HUES6 (cell line): ENCODE data around the gene EPC1.
"Not testable (repeated sequence)": the region's sequence is repeated elsewhere in the genome, so short reads cannot be mapped to it uniquely, and the experiment has no call there.

Experiments used
- H3K27ac ChIP-seq: 2 replicates; pipeline ENCODE4 v1.7.0; 2013; ENCODE audit warnings: low read depth, mild to moderate bottlenecking, low read length, inconsistent platforms
- H3K27me3 ChIP-seq: 2 replicates; pipeline ENCODE4 v1.6.1; 2013; ENCODE audit warnings: low read length; ENCODE audit not compliant: control insufficient read depth, insufficient read depth
- H3K36me3 ChIP-seq: 2 replicates; pipeline ENCODE4 v1.6.1; 2013; ENCODE audit warnings: low read length; ENCODE audit not compliant: control insufficient read depth, insufficient read depth
- H3K4me1 ChIP-seq: 2 replicates; pipeline ENCODE4 v1.6.1; 2013; ENCODE audit warnings: low read length; ENCODE audit not compliant: control insufficient read depth, insufficient read depth
- H3K4me3 ChIP-seq: 2 replicates; pipeline ENCODE4 v1.5.1; 2013; ENCODE audit warnings: low read depth, low read length
- H3K9ac ChIP-seq: one replicate; pipeline ENCODE4 v1.6.1; 2013; ENCODE audit warnings: mild to moderate bottlenecking, low read length
- H3K9me3 ChIP-seq: 2 replicates; pipeline ENCODE4 v1.6.1; 2013; ENCODE audit warnings: low read depth, low read length; ENCODE audit not compliant: control insufficient read depth, insufficient read depth

EPC1 gene

DNA sequence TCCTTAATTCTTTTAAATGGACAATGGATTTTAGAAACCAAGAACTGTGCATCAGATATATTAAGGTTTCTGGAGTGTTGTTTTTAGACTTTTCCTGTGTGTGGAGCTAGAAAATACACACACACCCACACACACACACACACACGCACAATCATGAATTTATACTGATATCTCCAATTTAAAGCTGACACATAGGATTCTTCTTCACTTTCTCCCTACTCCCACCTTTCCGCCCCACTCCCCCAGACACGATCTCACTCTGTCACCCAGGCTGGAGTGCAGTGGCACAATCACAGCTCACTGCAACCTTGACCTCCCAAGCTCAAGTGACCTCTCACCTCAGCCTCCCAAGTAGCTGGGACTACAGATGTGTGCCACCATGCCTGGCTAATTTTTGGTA is 100.3 kb downstream of the EPC1 start:
- H3K27me3 ChIP-seq: no peaks in the 10 kb centered on the region
- no peaks in the 10 kb centered on the region for H3K4me1 ChIP-seq
- H3K27ac ChIP-seq: no peak overlapping the region
- H3K9me3 ChIP-seq: no peaks in the 10 kb centered on the region
- no peak overlapping the region for H3K9ac ChIP-seq
- no peak overlapping the region for H3K4me3 ChIP-seq
- H3K36me3 ChIP-seq: no peaks in the 10 kb centered on the region

DNA sequence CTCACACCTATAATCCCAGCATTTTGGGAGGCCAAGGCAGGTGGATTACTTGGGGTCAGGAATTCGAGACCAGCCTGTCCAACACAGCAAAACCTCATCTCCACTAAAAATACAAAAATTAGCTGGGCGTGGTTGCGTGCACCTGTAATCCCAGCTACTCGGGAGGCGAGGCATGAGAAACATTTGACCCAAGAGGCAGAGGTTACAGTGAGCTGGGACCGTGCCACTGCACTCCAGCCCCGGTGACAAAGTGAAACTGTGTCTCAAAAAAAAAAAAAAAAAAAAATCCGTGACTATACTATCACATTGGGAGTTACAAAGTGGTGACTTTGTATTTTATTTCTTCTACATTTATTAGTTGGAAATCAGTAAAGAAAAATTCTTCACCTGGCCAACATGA is 101.2 kb downstream of the EPC1 start:
- Histone ChIP-seq H3K27me3 (no peaks in the 10 kb centered on the region), H3K4me3 (no peak overlapping the region), H3K9ac (no peak overlapping the region), H3K27ac (no peak overlapping the region), H3K9me3 (no peaks in the 10 kb centered on the region), H3K4me1 (no peaks in the 10 kb centered on the region), H3K36me3 (no peaks in the 10 kb centered on the region)

DNA sequence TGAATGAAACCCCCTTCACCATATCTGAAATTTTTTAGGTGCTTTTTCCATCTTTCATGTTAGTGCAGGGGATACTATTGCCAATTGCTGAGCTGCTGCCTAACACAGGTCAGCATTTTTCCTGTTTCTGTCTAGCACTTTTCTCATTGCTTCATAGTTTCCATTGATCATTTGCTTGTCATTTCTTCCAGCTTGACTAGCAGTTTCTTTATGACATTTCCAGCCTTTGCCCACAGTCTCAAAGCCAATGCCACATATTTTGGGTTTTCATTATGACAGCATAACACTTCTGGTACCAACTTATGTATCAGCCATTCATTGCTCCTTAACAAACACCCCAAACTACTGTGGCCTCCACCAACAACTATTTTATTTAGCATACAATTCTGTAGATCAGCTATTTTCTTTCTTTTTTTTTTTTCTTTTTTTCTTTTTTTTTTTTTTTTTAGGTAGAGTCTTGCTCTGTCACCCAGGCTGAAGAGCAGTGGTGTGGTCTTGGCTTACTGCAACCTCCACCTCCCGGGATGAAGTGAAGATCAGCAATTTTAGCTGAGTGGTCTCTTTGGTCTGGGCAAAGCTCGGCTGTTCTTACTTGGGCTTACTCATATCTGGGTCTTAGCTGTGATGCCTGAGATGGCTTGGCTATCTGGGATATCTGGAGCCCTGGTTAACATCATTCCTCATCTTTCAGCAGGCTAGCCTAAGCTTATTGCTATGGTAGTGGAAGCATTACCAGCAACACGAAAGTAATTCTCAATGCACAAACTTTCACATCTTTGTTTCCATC is 102.3 kb downstream of the EPC1 start:
- Histone ChIP-seq H3K27ac (no peak overlapping the region), H3K9ac (no peak overlapping the region), H3K9me3 (no peaks in the 10 kb centered on the region), H3K4me1 (no peaks in the 10 kb centered on the region), H3K4me3 (no peak overlapping the region), H3K36me3 (no peaks in the 10 kb centered on the region), H3K27me3 (no peaks in the 10 kb centered on the region)

DNA sequence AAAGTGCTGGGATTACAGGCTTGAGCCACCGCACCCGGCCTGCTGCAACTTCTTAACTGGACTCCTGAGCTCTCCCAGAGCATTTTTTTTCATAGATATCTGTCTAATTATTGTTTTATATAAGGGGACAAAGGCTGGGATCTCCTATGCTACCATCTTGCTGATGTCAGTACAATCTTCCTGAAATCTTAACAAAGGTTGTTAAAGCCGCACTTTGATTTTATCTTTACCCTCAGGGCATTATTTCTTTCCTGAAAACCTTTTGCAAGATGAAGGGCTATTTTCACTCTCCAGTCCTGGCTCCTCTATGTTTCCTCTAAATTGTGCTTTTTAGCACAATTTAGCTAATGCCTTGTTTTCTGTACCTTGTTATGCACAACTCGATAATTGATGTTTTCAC is 102.9 kb downstream of the EPC1 start:
- Histone ChIP-seq H3K27ac (no peak overlapping the region), H3K27me3 (no peaks in the 10 kb centered on the region), H3K9ac (no peak overlapping the region)

DNA sequence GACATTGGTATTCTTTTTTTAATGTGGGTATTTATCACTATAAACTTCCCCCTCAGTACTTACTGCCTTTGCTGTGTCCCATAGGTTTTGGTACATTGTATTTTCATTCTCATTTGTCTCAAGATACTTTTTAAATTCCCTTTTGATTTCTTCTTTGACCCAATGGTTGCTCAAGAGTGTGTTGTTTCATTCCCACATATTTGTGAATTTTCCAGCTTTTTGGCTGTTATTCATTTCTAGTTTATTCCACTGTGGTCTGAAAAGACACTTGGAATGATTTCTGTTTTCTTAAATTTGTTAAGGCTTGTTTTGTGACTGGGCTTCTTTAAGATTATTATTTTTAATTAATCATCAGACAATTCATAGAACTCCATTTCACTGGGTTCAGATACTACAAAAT is 105.0 kb downstream of the EPC1 start:
- H3K27ac ChIP-seq: no peak overlapping the region

More for the DNA sequence above, 102.9 kb downstream of the EPC1 start:
- H3K4me1 ChIP-seq: no peaks in the 10 kb centered on the region
- H3K9me3 ChIP-seq: no peaks in the 10 kb centered on the region
- H3K4me3 ChIP-seq: no peak overlapping the region
- H3K36me3 ChIP-seq: no peaks in the 10 kb centered on the region

DNA sequence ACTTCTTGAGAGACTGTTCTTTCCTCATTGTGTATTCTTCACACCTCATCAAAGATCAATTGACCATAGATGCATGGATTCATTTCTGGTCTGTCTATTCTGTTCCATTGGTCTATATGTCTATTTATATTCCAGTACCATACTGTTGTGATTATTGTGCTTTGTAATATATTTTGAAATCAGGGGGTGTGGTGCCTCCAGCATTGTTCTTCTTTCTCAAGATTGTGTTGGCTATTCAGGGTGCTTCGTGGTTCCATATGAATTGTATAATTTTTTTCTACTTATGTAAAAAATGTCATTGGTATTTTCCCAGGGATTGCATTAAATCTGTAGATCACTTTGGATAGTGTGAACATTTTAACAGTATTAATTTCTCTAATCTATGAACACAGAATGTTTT is 106.5 kb downstream of the EPC1 start:
- H3K27me3 ChIP-seq: no peaks in the 10 kb centered on the region
- no peak overlapping the region for H3K27ac ChIP-seq
- no peaks in the 10 kb centered on the region for H3K9me3 ChIP-seq
- H3K36me3 ChIP-seq: no peaks in the 10 kb centered on the region
- H3K4me1 ChIP-seq: no peaks in the 10 kb centered on the region
- H3K4me3 ChIP-seq: no peak overlapping the region
- no peak overlapping the region for H3K9ac ChIP-seq

More for the DNA sequence above, 105.0 kb downstream of the EPC1 start:
- H3K9ac ChIP-seq: no peak overlapping the region
- no peak overlapping the region for H3K4me3 ChIP-seq
- H3K36me3 ChIP-seq: no peaks in the 10 kb centered on the region
- no peaks in the 10 kb centered on the region for H3K27me3 ChIP-seq
- no peaks in the 10 kb centered on the region for H3K9me3 ChIP-seq
- no peaks in the 10 kb centered on the region for H3K4me1 ChIP-seq

DNA sequence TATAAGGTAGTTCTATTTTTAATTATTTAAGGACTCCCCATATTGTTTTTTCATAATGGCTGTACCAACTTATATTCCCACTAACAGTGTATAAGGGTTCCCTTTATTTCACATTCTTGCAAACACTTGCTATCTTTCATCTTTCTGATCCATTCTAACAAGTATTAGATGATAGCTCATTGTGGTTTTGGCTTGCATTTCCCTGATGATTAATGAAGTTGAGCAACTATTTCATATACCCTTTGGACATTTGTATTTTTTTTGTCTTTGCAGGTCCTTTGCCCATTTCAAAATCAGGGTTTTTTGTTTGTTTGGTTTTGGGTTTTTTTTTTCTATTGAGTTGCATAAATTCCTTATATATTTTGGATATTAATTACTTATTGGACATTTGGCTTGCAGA is 107.2 kb downstream of the EPC1 start:
- Histone ChIP-seq H3K36me3 (no peaks in the 10 kb centered on the region), H3K9ac (no peak overlapping the region), H3K27me3 (no peaks in the 10 kb centered on the region), H3K9me3 (peaks cover 2% of the 10 kb centered on the region; the same call in 1 of the 2 replicates), H3K27ac (no peak overlapping the region), H3K4me3 (no peak overlapping the region), H3K4me1 (no peaks in the 10 kb centered on the region)

DNA sequence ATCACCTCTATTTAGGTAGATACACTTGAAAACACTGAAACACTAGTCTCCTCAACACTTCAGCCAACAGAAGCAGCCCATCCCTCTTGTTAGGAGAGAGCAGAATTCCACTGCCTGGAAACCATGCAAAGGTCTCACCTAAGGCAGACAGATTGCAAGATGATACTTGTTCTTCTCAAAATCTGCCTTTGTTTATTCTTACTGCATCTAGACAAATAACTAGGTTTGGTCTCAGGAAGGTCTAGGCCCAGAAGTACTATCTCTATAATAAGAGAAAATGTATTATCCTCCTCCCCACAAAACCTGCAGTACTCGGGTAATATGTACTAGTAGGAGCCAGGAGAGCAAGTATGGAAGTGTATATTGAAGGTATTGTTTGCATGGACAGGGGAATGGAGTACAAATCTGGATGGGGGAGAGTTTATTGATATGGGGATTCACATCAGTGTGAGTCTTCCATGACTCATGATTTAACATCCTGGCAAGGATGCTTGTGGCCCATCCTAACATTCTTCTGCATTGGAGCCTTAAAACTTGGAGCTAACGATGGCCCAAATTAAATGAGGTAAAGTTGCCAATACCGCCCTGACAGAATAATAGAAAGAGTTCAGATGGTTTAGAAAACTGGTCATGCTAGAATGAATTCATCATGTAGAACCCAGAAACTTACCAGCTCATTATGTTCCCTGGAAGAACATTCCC is 109.2 kb downstream of the EPC1 start:
- no peaks in the 10 kb centered on the region for H3K36me3 ChIP-seq
- H3K9me3 ChIP-seq: peaks cover 6% of the 10 kb centered on the region; the same call in 1 of the 2 replicates
- H3K9ac ChIP-seq: no peak overlapping the region
- no peak overlapping the region for H3K27ac ChIP-seq
- no peaks in the 10 kb centered on the region for H3K4me1 ChIP-seq
- no peak overlapping the region for H3K4me3 ChIP-seq
- H3K27me3 ChIP-seq: no peaks in the 10 kb centered on the region

DNA sequence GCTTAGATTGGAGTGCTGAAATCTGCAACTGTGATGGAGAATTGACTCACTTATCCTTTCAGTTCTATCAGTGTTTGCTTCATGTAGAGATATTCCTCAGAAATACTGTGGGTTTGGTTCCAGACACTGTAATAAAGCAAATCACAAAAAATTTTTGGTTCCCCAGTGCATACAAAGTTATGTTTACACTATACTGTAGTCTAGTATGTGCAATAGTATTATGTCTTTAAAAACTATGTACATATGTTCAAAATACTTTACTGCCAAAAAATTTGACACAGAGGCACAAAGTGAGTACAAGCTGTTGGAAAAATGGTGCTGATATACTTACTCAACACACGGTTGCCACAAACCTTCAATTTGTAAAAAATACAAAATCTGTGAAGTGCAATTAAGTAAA is 112.5 kb downstream of the EPC1 start:
- peaks cover 2% of the 10 kb centered on the region; the same call in 1 of the 2 replicates for H3K4me1 ChIP-seq
- H3K4me3 ChIP-seq: no peak overlapping the region
- H3K27ac ChIP-seq: no peak overlapping the region
- H3K27me3 ChIP-seq: no peaks in the 10 kb centered on the region
- peaks cover 16% of the 10 kb centered on the region; the same call in 1 of the 2 replicates for H3K9me3 ChIP-seq
- no peaks in the 10 kb centered on the region for H3K36me3 ChIP-seq
- no peak overlapping the region for H3K9ac ChIP-seq

DNA sequence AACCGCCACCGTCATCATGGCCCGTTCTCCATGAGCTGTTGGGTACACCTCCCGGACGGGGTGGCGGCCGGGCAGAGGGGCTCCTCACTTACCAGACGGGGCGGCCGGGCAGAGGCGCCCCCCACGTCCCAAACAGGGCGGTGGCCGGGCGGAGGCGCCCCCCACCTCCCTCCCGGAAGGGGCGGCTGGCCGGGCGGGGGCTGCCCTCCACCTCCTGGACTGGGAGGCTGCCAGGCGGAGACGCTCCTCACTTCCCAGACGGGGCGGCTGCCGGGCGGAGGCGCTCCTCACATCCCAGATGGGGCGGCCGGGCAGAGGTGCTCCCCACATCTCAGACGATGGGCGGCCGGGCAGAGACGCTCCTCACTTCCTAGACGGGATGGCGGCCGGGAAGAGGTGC is 113.6 kb downstream of the EPC1 start:
- not testable (repeated sequence) for H3K4me3 ChIP-seq, H3K9ac ChIP-seq, H3K27ac ChIP-seq, H3K4me1 ChIP-seq, H3K36me3 ChIP-seq, H3K27me3 ChIP-seq
- peaks cover 16% of the 10 kb centered on the region; the same call in 1 of the 2 replicates for H3K9me3 ChIP-seq

DNA sequence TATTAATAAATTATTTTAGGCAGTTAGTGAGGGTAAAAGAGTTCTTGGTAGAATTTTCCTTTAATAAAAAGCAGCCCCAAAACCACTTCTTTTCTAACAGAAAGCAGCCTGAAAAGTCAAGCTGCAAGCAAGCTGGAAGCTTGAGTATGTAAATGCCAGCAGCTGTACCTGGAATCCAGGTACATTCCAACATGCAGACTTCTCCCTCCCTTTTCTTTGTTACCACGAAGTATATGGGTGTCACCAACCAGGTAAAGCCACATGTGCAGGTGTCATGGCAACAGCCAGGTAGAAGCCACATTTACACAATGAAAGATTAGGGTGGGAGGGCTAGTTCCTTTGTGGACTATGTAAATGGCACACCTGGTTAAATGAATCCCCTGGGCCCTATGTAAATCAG is 114.6 kb downstream of the EPC1 start:
- H3K4me3 ChIP-seq: no peak overlapping the region
- no peaks in the 10 kb centered on the region for H3K36me3 ChIP-seq
- no peaks in the 10 kb centered on the region for H3K27me3 ChIP-seq
- H3K9ac ChIP-seq: no peak overlapping the region
- peaks cover 2% of the 10 kb centered on the region; the same call in 1 of the 2 replicates for H3K4me1 ChIP-seq
- H3K9me3 ChIP-seq: peaks cover 16% of the 10 kb centered on the region; the same call in 1 of the 2 replicates
- no peak overlapping the region for H3K27ac ChIP-seq
